VCaP (cell line): ENCODE measurements around the gene SHROOM3.

Experiments
- H3K27ac ChIP-seq: fragments of 450-650 bp; 2 replicates; pipeline ENCODE4 v1.5.1; 2017
- TF ChIP-seq, protein P1 (sequence below): fragments of 450-650 bp; conservative IDR thresholded peaks from 2 replicates; pipeline ENCODE4 v1.5.1; 2017; ENCODE audit warnings: mild to moderate bottlenecking, moderate library complexity

Gene SHROOM3

DNA sequence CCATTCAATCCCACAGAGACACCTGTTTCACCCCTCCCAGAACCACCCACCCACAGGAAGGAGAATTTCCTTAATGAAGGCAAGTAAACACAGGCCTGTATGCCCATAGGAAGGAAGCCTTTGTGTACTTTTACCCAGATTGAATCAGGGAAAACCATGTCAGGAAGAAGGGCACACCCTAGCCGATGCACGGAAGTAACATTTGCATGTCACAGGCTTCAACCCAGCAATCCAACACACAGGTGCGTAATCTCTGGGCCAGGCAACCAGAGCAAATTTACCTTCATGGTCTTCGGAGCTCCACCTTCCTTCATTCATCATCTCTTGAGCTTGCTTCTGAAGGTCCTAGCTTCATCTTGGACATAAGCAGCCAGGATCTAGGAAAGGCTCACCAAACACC lies 206.3 kb downstream of the SHROOM3 start:
- TF ChIP-seq, protein P1, sequence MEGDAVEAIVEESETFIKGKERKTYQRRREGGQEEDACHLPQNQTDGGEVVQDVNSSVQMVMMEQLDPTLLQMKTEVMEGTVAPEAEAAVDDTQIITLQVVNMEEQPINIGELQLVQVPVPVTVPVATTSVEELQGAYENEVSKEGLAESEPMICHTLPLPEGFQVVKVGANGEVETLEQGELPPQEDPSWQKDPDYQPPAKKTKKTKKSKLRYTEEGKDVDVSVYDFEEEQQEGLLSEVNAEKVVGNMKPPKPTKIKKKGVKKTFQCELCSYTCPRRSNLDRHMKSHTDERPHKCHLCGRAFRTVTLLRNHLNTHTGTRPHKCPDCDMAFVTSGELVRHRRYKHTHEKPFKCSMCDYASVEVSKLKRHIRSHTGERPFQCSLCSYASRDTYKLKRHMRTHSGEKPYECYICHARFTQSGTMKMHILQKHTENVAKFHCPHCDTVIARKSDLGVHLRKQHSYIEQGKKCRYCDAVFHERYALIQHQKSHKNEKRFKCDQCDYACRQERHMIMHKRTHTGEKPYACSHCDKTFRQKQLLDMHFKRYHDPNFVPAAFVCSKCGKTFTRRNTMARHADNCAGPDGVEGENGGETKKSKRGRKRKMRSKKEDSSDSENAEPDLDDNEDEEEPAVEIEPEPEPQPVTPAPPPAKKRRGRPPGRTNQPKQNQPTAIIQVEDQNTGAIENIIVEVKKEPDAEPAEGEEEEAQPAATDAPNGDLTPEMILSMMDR = no peak

DNA sequence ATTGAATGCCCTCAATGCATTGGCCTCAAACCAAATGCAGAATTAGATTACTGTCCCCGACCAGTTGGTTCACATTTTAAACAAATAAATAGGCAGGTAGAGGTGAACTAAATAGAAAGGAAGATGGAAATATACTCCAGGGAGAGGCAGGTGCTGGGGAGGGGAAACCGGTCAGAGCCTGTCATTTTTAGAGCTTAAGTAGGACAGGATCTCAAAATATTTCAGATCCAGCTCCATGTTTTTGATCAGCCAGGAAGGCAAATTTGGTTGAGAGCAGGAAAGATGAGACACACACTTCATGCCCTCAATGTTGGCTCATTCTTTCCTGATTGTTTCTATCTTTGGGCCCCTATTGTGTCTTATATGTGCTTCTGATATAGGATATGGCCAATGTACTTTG lies 206.7 kb downstream of the SHROOM3 start:
- H3K27ac ChIP-seq = no peak overlapping the region

More for the DNA sequence above, 206.3 kb downstream of the SHROOM3 start:
- no peak overlapping the region for H3K27ac ChIP-seq

DNA sequence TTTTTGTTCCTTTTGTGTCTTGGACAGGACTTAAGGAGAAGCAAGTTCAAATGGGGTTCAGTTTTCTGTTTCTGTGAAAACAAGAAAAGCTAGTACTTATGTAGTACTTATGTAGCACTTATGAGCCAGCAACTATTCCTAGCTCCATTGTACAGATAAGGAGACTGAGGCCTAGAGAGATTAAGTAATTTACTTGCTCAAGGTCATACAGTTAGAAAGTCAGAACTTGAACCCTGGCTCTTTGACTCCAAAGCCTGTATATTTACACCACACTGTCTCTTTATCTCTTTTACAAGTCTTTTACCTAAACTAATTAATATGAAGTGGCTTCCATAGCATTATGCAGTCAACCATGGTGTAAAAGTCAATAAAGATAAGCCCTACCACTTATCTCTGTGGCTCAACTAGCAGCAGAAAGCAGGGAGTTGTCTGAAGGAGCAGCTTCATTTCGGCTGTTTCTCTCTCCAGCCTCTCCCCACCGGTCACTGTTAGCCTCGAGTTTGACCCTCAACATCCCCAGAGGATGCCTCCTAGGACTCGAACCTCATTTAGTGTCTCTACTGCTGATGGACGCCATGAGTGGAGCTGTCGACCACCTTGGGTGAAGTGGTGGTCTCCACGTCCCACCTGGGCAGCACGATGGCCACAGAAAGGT lies 209.9 kb downstream of the SHROOM3 start:
- TF ChIP-seq, protein P1 = no peak
- H3K27ac ChIP-seq = no peak overlapping the region

More for the DNA sequence above, 206.7 kb downstream of the SHROOM3 start:
- TF ChIP-seq, protein P1 = no peak

DNA sequence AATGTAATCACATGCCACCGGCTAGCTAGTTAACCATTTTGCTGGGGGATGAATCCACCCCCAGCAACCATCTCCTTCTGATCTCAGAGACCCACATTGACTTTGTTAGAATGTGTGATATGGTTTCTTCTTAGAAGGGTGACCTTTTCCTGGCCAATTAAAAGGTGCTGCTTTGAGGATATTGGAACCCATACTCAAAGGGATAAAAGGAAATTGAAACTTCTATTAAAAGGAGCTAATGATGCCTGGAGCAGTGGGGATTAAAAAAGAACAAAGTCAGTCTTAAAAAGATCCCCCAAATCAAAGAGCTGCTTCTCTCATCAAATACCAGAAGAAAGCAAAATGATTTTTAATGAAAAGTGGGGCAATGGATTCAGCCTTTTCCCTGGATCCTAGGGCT lies 214.1 kb downstream of the SHROOM3 start:
- TF ChIP-seq, protein P1 = no peak
- no peak overlapping the region for H3K27ac ChIP-seq

DNA sequence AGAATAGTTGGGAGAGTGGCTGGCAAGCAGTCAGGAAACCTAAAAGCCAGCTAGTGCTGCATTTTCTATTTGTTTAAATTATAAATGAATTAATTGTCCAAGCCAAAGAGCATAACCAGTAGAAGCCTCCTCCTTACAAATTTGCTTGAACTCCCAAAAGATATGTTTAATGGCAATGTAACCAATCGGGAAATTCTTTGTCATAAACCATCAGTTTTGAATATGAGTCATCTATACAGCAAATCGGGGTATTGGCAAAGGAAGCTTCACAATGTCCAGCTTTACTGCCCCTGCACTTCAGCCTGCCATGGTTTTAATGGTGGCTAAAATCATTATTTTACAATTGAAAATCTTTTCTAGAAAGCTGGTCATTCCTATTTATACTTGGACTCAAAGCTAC lies 216.6 kb downstream of the SHROOM3 start:
- TF ChIP-seq, protein P1 = no peak
- H3K27ac ChIP-seq = no peak overlapping the region

DNA sequence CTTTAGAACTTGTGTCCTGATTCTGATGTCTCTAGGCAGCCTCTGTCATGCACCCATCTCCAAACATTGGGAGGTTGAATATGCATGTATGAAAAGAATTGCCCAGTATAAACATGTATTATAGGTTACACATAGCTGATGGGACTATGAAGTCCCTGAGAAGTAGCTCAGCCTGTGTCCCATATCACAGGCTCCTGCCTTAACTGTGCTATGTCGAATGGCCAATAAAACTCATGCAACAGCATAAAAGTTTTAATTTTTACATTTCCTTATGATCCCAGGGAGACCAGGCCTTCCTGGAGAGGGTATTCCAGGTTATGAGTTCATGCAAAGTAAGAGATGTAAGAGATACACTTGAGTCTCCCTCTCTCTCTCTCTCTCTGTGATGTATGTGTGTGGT lies 217.4 kb downstream of the SHROOM3 start:
- H3K27ac ChIP-seq = no peak overlapping the region
- TF ChIP-seq, protein P1 = no peak

DNA sequence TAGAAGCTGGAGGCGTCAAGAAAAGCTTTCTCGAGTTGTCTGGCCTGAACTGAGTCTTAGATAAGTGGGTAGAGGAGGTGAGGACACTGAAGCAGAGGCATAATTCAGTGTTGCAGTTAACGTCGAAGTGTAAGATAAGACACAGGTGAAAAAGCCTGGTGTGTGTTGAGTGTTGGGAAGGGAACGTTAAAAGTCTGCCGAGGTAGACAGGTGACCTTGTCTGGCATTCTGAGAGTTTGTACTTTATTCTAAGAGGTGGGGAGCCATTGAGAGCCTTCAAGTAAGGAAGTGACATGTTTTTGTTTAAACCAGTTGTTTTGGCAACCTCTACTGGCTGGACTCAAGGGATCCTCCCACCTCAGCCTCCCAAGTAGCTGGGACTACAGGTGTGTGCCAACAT lies 219.1 kb downstream of the SHROOM3 start:
- H3K27ac ChIP-seq = no peak overlapping the region
- TF ChIP-seq, protein P1 = no peak
